Thymus (tissue), 11 donors: ENCODE results near the gene TPI1. TPM values are rescaled to one million over a fixed set of nuclear protein-coding genes. Genes with fewer than 3 reads are reported as not detected.
A peak's percentile ranks its signal among the peaks of the same experiment; 100 is the strongest.
"Not testable (repeated sequence)": the region's sequence is repeated elsewhere in the genome, so short reads cannot be mapped to it uniquely, and the experiment has no call there.

Experiments used
- DNase-seq, 9 donors: peaks; one replicate each; pipeline ENCODE4 v3.0.0-alpha.2; 2013; ENCODE audit warnings: low spot score in 9 of 9, low read depth in 6 of 9, missing footprints in 1 of 9
- H3K27ac ChIP-seq, 2 donors: one replicate each; pipeline ENCODE4 v1.5.1; 2013; ENCODE audit warnings: control low read depth in 1 of 2, low read depth in 1 of 2, low read length in 1 of 2, mild to moderate bottlenecking in 1 of 2, moderate library complexity in 1 of 2
- H3K27me3 ChIP-seq, 2 donors: one replicate each; pipeline ENCODE4 v1.5.1; 2013; ENCODE audit warnings: low read length in 1 of 2; ENCODE audit not compliant: control insufficient read depth in 2 of 2, insufficient read depth in 1 of 2
- H3K36me3 ChIP-seq, 2 donors: one replicate each; pipeline ENCODE4 v1.5.1; 2013; ENCODE audit warnings: low read length in 1 of 2, mild to moderate bottlenecking in 1 of 2, moderate library complexity in 1 of 2; ENCODE audit not compliant: control insufficient read depth in 2 of 2, insufficient read depth in 2 of 2
- H3K4me1 ChIP-seq, 2 donors: one replicate each; pipeline ENCODE4 v1.5.1; 2013; ENCODE audit warnings: low read length in 2 of 2; ENCODE audit not compliant: control insufficient read depth in 2 of 2, insufficient read depth in 2 of 2
- H3K4me3 ChIP-seq, 2 donors: one replicate each; pipeline ENCODE4 v1.5.1; 2013; ENCODE audit warnings: low read length in 2 of 2, control low read depth in 1 of 2, mild to moderate bottlenecking in 1 of 2
- H3K9me3 ChIP-seq, 2 donors: one replicate each; pipeline ENCODE4 v1.5.1; 2013; ENCODE audit warnings: low read length in 1 of 2, mild to moderate bottlenecking in 1 of 2; ENCODE audit not compliant: control insufficient read depth in 2 of 2, insufficient read depth in 1 of 2
- WGBS: extraction: QIAGEN DNeasy Blood & Tissue Kit; methylation state at CpG from one replicate; pipeline ENCODE4 v1.1.7; 2013; 5-methylcytosine and 5-hydroxymethylcytosine counted together
- polyA plus RNA-seq: library from polyadenylated mRNA; stranded (reverse); fragments of 200-250 nt; gene quantifications from one replicate; pipeline ENCODE4 v1.2.3, GENCODE V29; 2013
- total RNA-seq: library from RNA; stranded (reverse); fragments of 120-200 nt; gene quantifications from one replicate; pipeline ENCODE4 v1.2.4, GENCODE V29; 2013
- donor health status: healthy.

The TPI1 gene
- total and polyA plus RNA-seq, 2 donors = 282 to 628 TPM

DNA sequence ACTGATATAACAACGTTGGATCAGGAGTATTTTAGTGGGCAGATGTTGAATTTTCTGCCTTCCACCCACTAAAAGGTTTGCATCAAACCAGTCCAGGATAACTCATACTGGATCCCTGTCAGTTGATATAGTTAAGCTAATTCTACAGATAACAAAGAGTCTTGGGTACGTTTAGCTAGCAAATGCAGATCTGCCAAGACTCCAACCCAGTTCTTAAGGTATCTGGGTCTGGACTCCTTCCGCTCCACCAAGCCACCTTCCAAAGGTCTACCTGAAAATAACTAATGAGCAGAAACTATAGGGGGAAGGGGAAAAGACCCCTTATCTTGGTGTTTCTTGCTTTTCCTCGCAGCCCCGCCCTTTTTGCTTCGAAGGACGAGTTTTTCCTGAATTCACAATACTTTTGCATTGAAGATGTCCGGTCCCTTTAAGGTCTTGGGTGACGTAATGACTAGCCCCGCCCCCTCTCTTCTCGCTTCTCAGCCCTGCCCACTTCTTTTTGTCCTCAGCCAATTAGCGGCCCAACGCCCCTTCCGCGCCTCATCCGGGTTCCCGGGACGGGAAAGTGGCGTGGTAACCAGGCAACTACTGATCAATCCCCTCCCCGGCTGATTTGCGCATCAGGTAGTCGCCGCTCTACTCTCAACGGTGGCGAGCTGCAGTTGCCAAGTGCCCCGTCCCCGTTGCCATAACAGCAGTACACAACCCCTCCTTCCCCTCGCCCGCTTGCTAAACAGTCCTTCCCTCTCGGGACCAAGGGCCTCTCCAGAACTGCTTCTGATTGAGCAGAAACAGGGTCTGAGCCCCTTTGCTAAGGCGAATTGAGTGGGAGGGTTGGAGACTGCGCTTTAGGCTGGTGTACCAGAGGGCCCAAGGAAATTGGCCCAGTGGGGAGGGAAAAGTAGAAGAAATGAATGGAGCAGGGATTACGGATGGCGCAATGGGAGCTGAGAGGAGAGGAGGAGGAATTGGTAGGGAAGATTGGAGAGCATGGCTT lies 37.2 kb downstream of the TPI1 start, which contains the start of gene LRRC23:
Gene LRRC23 (plus strand): TSS at position 543 of the 997 bp plus-strand sequence. CDS start 812 bp downstream, outside the sequence.
- H3K36me3 ChIP-seq = no peaks in the 10 kb centered on the region
- peak within 1 kb of the TSS; percentile 73 to 77 for H3K4me3 ChIP-seq
- no peaks in the 10 kb centered on the region for H3K27me3 ChIP-seq
- DNase-seq = peak; percentile 83 to 97 (median 92)
- 9% methylated on average over 34 of the region's 34 CpGs for WGBS
- H3K9me3 ChIP-seq = no peaks in the 10 kb centered on the region
- H3K4me1 ChIP-seq = peaks cover 10 to 16% of the 10 kb centered on the region in 2 donors
- H3K27ac ChIP-seq = peak within 1 kb of the TSS; percentile 70 to 78

DNA sequence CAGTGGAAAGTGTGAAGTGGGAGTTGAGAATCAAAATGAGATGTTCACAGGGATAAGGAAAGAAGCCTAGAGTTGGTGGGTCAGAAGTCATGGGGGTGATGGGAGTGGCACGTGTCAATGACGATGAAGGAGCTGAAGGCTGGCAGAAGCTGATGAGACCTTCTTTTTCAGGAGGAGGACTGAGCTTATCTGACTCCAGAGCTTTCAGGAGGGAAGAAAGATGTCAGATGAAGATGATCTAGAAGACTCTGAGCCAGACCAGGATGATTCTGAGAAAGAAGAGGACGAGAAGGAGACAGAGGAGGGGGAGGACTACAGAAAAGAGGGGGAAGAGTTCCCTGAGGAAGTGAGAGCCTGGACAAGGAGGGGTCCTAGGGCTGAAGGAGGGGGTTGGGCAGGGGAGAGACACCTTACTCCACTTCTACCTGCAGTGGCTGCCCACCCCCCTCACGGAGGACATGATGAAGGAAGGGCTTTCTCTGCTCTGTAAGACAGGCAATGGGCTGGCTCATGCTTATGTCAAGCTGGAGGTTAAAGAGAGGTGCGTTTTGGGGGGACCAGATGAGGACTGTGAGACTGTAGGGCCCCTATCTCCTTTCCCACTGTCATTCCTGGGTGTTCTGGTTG lies 38.2 kb downstream of the TPI1 start:
- Histone ChIP-seq H3K9me3 (no peaks in the 10 kb centered on the region), H3K27ac (no peak overlapping the region), H3K4me3 (peak overlapping the region in 1 of 2 donors; percentile 77), H3K36me3 (no peaks in the 10 kb centered on the region), H3K27me3 (no peaks in the 10 kb centered on the region), H3K4me1 (peaks cover 10 to 13% of the 10 kb centered on the region in 2 donors)
- no peak for DNase-seq
- 91% methylated on average over 5 of the region's 5 CpGs for WGBS

DNA sequence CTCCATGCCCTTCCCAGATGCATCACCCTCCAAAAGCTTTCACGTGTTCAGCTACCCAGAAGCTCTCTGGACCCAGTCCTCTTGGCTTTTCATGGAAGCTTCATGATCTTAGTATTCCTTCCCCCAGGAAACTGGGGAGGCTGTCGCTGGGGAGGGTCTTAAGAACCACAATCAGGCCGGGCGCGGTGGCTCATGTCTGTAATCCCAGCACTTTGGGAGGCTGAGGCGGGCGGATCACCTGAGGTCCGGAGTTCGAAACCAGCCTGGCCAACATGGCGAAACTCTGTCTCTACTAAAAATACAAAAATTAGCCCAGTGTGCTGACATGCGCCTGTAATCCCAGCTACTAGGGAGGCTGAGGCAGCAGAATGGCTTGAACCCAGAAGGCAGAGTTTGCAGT lies 40.8 kb downstream of the TPI1 start:
- Histone ChIP-seq H3K27me3 (peaks cover 0 to 13% of the 10 kb centered on the region in 2 donors), H3K4me1 (peaks cover 10 to 13% of the 10 kb centered on the region in 2 donors)
- 97% methylated on average over 11 of the region's 11 CpGs for WGBS
- H3K36me3 ChIP-seq, DNase-seq, H3K9me3 ChIP-seq, H3K4me3 ChIP-seq, H3K27ac ChIP-seq: not testable (repeated sequence)

DNA sequence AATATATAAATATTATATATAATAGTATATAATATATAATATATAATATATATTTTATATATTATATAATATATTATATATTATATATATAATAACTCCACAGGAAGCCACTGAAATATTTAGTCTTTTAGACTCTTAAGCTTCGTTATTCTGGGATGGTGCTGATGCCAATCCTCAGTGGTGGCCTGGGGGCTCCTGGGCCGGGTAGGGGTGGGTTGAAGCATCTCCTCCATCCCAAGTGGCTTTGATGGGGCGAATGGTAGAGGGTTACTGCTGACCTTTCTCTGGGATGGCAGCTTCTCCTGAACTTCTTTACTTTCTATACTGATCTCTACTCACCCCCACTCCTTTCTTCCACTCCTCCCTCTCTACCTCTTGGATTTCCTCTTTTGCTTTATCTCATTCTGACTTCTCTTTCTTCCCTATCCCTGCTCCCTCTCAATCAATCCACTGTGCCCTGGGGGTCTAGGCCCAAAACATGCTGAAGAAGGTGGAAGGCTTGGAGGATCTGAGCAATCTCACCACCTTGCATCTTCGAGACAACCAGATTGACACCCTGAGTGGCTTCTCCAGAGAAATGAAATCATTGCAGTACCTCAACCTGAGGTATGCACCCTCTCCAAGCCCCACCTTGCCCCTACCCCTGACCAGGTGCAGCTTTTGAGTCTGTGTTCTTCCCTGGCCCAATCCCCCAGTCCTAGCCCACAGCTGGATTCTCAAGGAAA lies 42.3 kb downstream of the TPI1 start:
- no peak overlapping the region for H3K27ac ChIP-seq
- no peak for DNase-seq
- no peaks in the 10 kb centered on the region for H3K36me3 ChIP-seq
- WGBS = 96% methylated on average over 4 of the region's 4 CpGs
- no peaks in the 10 kb centered on the region for H3K9me3 ChIP-seq
- H3K27me3 ChIP-seq = peaks cover 0 to 20% of the 10 kb centered on the region in 2 donors
- no peak overlapping the region for H3K4me3 ChIP-seq
- H3K4me1 ChIP-seq = peaks cover 8 to 15% of the 10 kb centered on the region in 2 donors

DNA sequence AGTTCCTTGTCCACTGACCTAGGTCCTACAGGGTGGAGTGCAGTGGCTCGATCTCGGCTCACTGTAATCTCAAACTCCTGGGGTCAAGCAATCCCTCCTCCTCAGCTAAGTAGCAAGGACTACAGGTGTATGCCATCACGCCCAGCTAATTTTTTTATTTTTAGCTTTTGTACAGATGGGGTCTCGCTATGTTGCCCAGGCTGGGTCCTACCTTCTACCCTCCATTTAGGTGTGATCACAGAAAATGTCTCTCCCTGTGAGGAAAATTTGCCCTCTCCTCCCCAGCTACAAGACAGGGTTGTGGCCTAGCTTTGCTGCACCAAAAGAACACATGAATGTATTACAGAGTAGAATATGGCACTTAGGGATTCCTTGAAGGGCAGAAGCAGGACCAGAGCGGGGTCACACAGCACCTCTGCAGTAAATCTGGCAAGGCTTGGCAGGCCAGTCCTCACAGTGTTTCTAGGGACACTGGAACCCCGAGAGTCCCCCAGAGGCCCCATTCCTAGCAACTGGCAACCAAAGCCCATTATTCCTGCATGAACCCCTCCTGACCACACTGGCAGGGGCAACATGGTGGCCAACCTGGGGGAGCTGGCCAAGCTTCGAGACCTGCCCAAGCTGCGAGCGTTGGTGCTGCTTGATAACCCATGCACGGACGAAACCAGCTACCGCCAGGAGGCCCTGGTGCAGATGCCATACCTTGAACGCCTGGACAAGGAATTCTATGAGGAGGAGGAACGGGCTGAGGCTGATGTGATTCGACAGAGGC lies 45.0 kb downstream of the TPI1 start:
- Histone ChIP-seq H3K27me3 (peaks cover 0 to 30% of the 10 kb centered on the region in 2 donors), H3K4me3 (no peak overlapping the region), H3K27ac (no peak overlapping the region), H3K9me3 (no peaks in the 10 kb centered on the region), H3K4me1 (peaks cover 15 to 20% of the 10 kb centered on the region in 2 donors), H3K36me3 (peaks cover 7 to 8% of the 10 kb centered on the region in 2 donors)
- no peak for DNase-seq
- WGBS = 95% methylated on average over 15 of the region's 15 CpGs

DNA sequence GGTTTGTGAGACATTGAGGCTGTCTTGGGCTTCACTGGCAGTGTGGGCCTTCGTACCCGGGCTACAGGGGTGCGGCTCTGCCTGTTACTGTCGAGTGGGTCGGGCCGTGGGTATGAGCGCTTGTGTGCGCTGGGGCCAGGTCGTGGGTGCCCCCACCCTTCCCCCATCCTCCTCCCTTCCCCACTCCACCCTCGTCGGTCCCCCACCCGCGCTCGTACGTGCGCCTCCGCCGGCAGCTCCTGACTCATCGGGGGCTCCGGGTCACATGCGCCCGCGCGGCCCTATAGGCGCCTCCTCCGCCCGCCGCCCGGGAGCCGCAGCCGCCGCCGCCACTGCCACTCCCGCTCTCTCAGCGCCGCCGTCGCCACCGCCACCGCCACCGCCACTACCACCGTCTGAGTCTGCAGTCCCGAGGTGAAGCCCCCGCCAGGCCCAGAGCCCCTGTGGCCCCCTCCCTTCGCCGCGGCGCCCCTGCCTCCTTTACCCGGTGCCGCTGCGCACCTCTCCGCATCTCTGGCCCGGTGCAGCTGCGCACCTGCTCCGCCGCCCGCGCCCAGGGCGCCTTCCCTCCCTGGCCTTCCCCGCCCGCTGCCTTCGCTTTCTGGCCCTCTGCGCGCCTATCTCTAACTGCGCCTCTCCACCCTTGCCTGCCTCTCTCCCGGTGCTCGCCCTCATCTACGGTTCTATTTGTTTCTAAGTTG lies 47.1 kb downstream of the TPI1 start, which contains the start of gene ENO2:
Gene ENO2 (plus strand): TSS at position 335 of the 701 bp plus-strand sequence. CDS start 1,253 bp downstream, outside the sequence.
- under 1% methylated on average over 68 of the region's 68 CpGs for WGBS
- Histone ChIP-seq H3K36me3 (peaks cover 15% of the 10 kb centered on the region in 2 donors), H3K4me1 (peaks cover 15 to 20% of the 10 kb centered on the region in 2 donors), H3K27ac (peak within 1 kb of the TSS; percentile 55 to 64), H3K27me3 (peaks cover 0 to 30% of the 10 kb centered on the region in 2 donors), H3K4me3 (peak within 1 kb of the TSS; percentile 55 to 89), H3K9me3 (no peaks in the 10 kb centered on the region)
- peak in 4 of 9 donors; percentile 59 to 84 (median 69) for DNase-seq

DNA sequence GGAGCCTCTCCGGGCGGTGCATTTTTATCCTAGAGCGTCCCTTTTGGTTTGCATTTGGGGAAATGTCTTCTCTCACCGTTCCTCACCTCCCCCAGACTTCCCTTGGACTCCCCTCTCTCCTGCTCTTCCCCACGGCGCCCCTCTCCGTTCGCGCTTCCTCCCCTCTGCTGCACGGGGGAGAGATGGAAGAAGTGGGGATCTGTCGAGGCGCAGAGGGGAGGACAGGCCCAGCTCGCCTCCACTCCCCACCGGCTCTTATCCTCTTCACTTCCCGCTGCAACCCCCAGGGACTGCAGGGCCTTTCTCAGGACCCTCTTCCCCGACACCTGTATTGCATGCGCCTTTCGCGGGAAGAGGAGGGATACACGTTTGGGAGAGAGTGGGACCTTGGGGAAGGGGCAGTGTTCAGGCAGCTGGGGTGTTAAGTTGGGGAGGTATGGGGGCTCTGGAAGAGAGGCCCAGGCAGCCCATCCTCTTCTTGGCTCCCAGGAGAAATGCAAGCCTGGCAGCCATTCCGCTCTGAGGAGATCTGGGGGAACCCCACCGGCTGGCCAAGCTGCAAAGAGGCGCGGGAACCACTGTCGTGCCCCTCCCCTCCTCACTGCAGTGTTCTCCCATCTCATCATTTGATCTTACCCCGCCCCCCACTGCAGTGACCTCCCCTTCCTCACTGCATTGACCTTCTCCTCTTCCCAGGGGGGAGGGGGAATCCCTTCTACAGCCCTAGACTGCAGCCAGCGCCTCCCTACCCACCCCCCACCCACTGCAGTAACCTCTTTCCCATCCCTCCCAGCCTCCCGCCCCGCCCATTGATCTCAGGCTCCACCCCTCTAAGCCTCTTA lies 47.8 kb downstream of the TPI1 start:
- H3K4me3 ChIP-seq = peak overlapping the region; percentile 55 to 89
- peaks cover 15 to 24% of the 10 kb centered on the region in 2 donors for H3K4me1 ChIP-seq
- 34% methylated on average over 29 of the region's 29 CpGs for WGBS
- no peak for DNase-seq
- no peak overlapping the region for H3K27ac ChIP-seq
- peaks cover 18 to 20% of the 10 kb centered on the region in 2 donors for H3K36me3 ChIP-seq
- H3K27me3 ChIP-seq = peaks cover 0 to 30% of the 10 kb centered on the region in 2 donors
- no peaks in the 10 kb centered on the region for H3K9me3 ChIP-seq
